Inflammatory macrophage treated with lipopolysaccharide for 4 hours (primary cell): ENCODE data around the gene ZNF778.
"Not testable (repeated sequence)": the region's sequence is repeated elsewhere in the genome, so short reads cannot be mapped to it uniquely, and the experiment has no call there.

Experiments
- DNase-seq: peaks from one replicate; pipeline ENCODE4 v3.0.0-alpha.2; 2020

Gene ZNF778

DNA sequence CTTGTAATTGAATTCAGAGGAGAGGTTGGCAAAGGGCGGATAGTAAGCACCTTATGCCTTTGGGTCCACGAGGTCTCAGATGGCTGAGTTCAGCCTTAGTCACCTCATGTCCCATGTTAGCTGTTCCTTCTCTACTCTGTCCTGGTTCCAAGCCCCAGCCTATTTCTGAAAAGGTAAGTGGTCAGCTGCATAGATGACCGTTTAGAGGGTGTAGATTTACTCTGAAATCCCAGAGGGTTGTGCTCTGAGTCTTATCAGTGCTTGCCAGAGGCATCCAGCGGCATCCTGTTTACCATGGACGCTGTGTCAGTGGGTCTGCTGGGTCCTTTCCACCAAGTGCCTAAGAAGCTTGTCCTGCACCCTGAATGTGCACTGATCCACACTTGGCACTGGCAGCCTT is 1.9 kb downstream of the ZNF778 start:
- DNase-seq: no peak

DNA sequence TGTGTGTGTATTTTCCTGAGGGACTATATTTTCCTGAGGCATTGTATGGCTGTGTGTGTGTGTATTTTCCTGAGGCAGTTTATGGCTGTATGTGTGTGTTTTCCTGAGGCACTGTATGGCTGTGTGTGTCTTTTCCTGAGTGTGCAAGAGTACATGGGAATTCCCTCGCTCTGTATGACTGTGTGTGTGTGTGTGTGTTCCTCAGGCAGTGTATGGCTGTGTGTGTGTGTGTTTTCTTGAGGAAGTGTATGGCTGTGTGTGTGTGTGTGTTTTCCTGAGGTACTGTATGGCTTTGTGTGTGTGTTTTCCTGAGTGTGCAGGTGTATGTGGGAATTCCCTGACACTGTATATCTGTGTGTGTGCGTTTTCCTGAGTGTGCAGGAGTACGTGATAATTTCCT is 4.1 kb downstream of the ZNF778 start:
- no peak for DNase-seq

DNA sequence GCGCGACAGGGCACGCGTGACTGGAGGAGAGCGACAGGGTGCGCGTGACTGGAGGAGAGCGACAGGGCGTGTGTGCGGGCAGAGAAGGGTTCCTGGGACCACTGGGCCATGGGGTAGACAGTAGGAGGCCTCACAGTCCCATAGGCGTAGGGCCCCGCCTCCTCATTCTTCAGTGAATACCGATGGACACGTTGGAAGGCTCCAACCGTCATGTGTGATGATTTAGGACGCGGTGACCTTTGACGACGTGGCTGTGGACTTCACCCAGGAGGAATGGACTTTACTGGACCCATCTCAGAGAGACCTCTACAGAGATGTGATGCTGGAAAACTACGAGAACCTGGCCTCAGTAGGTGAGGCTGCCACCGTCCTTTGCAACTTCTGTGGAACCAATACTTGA is 5.4 kb downstream of the ZNF778 start:
- no peak for DNase-seq

GRCh38 chr16:89224665-89225064 is 7.2 kb downstream of the ZNF778 start:
- DNase-seq: no peak

DNA sequence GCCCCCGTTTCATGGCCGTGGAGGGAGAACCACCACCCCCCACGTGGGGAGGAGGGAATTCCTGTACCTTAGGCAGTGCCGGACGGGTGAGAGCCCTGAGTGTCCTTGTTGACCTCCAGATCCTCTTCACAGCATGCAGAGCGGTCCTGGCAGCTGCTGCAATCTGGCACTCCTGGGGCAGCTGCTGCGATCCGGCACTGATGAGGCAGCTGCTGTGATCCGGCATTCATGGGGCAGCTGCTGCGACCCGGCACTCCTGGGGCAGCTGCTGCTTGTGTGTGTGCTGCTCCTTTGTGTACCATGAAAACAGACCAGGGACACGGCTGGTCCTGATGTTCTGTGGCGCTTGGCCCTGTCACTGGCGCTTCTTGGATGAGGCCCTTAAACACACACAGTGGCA is 12.8 kb downstream of the ZNF778 start:
- DNase-seq: no peak

DNA sequence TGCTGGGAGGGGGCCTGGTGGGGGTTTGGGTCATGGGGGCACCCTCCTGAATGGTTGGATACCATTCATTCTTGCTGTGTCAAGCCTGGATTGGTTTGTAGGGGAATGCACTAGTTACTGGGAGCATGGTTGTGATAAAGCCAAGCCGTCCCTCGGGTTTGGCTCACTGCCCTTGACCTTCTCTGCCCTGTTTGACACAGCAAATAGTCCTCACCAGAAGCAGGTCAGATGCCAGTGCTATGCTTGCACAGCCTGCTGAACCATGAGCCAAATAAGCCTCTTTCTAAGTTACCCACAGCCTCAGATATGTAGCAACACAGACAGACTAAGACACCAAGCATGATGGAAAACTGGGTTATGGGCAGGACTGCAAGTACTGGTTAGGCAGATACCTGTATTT is 14.6 kb downstream of the ZNF778 start:
- no peak for DNase-seq

GRCh38 chr16:89233678-89234490 is 16.4 kb downstream of the ZNF778 start:
- peak; percentile 50 for DNase-seq

DNA sequence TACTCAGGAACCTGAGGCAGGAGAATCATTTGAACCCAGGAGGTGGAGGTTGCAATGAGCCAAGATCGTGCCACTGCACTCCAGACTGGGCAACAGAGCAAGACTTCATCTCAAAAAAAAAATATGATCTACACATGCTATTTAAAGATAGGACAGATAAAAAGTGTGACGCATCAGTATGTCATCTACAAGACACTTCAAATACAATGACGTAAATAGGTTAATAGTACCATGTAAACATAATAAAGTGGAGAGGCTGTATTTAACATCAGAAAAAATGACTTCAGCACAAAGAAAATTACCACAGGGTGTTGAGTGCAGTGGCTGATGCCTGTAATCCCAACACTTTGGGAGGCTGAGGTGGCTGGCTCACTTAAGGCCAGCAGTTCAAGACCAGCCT is 20.2 kb downstream of the ZNF778 start:
- DNase-seq: no peak

- peak; percentile 60 for DNase-seq
These were observed 23.9 kb downstream of the ZNF778 start for GRCh38 chr16:89241187-89242007.

DNA sequence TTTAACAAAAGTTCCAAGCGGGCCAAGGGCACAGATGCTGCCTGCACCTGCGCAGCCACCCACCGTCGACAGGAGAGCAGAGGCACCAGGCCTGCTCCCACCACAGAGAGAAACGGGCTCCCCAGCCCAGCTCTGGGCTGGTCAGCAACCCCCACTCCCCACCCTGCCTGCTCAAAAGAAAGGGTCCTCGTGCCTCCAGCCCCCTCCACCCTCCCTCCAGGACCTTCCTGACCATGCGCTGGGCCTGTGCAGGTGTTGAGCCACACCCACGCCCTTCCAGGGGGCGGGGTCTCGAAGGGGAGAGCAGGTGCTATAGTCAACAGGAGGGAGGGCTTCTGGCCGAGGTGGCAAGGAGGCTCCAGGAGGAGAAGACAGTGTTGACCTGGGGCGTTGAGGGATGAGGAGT is 25.3 kb downstream of the ZNF778 start:
- no peak for DNase-seq

- DNase-seq: no peak
These were observed 26.2 kb downstream of the ZNF778 start for GRCh38 chr16:89243664-89244063.

DNA sequence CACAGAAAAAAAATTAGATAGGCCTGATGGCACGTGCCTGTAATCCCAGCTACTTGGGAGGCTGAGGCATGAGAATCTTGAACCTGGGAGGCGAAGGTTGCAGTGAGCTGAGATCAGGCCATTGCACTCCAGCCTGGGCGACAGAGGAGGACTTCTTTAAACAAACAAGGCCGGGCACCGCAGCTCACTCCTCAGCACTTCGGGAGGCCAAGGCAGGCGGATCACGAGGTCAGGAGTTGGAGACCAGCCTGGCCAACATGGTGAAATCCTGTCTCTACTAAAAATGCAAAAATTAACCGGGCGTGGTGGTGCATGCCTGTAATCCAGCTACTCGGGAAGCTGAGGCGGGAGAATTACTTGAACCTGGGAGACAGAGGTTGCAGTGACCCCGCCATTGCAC is 26.8 kb downstream of the ZNF778 start:
- not testable (repeated sequence) for DNase-seq

- no peak for DNase-seq
These were observed 27.3 kb downstream of the ZNF778 start for GRCh38 chr16:89244754-89245153.

DNA sequence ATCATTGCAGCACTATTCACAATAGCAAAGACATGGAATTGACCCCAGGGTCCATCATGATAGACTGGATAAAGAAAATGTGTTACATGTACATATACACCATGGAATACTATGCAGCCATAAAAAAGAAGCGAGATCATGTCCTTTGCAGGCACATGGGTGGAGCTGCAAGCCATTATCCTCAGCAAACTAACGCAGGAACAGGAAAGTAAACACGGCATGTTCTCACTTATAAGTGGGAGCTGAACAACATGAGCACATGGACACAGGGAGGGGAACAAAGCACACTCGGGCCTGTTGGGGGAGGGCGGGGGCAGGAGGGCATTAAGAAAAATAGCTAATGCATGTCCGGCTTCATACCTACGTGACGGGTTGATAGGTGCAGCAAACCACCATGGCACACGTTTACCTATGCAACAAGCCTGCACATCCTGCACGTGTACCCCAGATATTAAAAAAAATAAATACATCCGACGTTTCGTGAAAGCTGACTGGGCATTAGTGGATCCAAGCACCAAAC is 28.9 kb downstream of the ZNF778 start:
- DNase-seq: no peak

- DNase-seq: peak; percentile 86
These were observed 29.6 kb downstream of the ZNF778 start for GRCh38 chr16:89246903-89247733.

DNA sequence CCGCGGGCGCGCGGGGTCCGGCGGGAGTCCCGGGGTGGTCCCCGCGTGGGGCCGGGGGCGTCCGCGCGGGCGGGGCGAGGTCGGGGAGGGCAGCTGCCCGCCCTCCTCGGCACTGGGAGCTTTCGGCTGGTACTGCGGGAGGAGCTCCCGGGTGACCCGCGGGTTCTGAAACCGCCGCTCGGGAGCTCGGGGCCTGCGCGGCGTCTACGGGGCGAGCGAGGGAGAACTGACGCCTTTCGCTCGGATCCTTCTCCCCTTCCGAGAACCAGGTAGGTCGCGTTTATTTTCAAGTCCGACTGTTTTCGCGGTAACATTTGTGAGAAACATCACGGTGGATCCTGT is 30.2 kb downstream of the ZNF778 start:
- DNase-seq: not testable (repeated sequence)

DNA sequence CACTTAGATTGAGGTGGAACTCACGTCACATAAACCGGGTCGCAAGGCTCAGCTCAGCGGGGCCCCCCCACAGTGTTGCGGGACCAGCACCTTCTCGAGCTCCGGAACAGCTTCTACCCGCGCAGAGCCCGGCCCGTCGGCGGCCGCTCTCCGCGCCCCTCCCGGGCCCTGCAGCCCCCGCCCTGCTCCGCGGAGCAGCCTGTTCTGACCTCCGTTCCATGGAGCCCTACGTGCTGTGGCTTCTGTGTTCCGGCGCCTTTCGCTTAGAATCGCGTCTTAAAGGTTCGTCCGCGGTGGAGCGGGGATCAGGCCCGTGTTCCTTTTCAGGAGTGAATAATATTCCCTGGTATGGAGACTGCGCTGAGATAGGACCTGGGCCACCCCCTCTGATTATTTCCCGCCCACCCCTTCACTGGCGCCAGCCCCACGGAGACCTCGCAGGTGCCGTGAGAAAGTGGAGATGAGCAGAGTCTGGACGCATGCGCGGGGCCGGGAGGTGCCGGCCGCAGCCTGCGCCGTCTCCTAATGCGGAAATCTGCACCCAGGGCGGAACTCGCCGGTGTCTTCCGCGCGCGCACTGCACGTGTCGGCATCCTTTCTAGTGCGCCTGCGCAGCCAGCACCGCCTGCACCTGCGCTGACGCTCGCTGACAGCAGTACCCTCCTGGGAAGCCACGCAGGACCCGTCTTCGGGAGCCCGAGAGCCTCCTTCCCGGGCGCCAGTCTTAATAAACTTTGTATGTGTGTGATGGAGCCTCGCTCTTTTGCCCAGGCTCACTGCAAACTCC is 30.9 kb downstream of the ZNF778 start:
- DNase-seq: no peak

- DNase-seq: no peak
These were observed 36.2 kb downstream of the ZNF778 start for GRCh38 chr16:89253548-89254287.

- DNase-seq: peak; percentile 82
These were observed 39.2 kb downstream of the ZNF778 start for GRCh38 chr16:89256651-89257254.

GRCh38 chr16:89257281-89257731 is 39.8 kb downstream of the ZNF778 start:
- DNase-seq: no peak
